ENCODE measurements around the gene PAX3.

GRCh38 chr2:222336442-222336841 lies 37.6 kb upstream of the PAX3 start:
- no peak for TF ChIP-seq CTCF (IDR thresholded peaks at IDR 0.05; ENCODE audit: low read depth, low read length)
- TF ChIP-seq EZH2phosphoT487 (IDR thresholded peaks at IDR 0.05; ENCODE audit: low read depth): no peak

Measured in OCI-LY3 (cell line).